Activated CD8-positive, alpha-beta T cell treated with anti-CD3 and anti-CD28 coated beads, Interleukin-2, amount 10 ng/mL, durations not matched to agents 7 days and 5 days (primary cell): ENCODE measurements around the gene IGF2BP3. TPM values are rescaled to one million over a fixed set of nuclear protein-coding genes. Genes with fewer than 3 reads are reported as not detected.

Experiments
- ATAC-seq: fragments of 150-1000 bp; cut with Tn5 transposase; one replicate; pipeline ENCODE4 v1.10.0; 2021; ENCODE audit warnings: moderate library complexity
- CTCF ChIA-PET: fragments of 350-600 bp; sonication (Branson Sonifier 250); formaldehyde crosslinking; loops from one replicate; lab custom pipeline; 2021; ENCODE audit warnings: antibody characterized with exemption; lab: Charles Lee
- POLR2A ChIA-PET: fragments of 350-600 bp; sonication (Branson Sonifier 250); formaldehyde crosslinking; loops from one replicate; lab custom pipeline; 2021; ENCODE audit warnings: antibody characterized with exemption; lab: Charles Lee
- DNase-seq: peaks from one replicate; pipeline ENCODE4 v3.0.0-alpha.2; 2020
- H3K27ac Mint-ChIP-seq: one replicate; pipeline ENCODE4 v1.8.0; 2021; ENCODE audit warnings: mild to moderate bottlenecking, mixed read lengths
- H3K27me3 Mint-ChIP-seq: one replicate; pipeline ENCODE4 v1.8.0; 2021; ENCODE audit warnings: low read depth, mixed read lengths
- H3K36me3 Mint-ChIP-seq: one replicate; pipeline ENCODE4 v1.8.0; 2021; ENCODE audit warnings: low read depth, mixed read lengths
- H3K4me1 Mint-ChIP-seq: one replicate; pipeline ENCODE4 v1.8.0; 2021; ENCODE audit warnings: low read depth, mixed read lengths
- H3K4me3 Mint-ChIP-seq: one replicate; pipeline ENCODE4 v1.8.0; 2021; ENCODE audit warnings: mild to moderate bottlenecking, mixed read lengths
- H3K9me3 Mint-ChIP-seq: one replicate; pipeline ENCODE4 v1.8.0; 2022; ENCODE audit warnings: mixed read lengths; ENCODE audit not compliant: insufficient read depth
- total RNA-seq, 2 experiments: library from RNA; stranded (reverse); gene quantifications; one replicate each; pipeline ENCODE4 v1.2.3, GENCODE V29; 2021

IGF2BP3 gene
- total RNA-seq, 2 experiments from 2014 or later: 0.52 to 0.55 TPM

DNA sequence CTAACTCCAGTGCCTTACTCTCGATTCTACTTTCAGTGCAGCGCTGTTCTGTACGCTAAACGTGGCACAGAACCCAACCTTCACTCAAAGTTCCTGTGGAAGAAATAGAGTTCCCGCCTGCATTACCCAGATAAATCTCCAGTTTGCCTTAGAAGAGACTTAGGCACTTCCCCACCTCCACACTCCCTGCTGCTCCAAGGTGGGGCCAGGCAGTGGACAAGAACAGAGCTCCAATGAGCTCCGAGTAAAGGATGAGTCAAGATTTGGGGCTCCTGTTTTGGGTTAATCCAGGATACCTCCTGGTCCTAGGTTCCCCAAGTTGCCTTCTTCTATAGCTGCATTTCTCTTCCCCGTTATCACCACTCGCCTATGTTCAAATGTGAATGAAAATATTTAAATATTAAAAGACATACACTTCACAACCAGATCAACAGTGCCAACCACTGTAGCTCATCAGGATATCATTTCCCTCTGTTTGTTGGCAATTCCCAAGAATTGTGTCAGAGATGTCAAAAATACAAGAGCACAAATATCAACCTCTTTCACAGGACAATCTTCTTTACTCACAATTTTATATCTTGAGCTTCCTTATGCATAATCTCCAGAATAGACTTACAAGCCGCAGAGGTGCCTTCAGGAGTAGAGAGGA is 123.1 kb downstream of the IGF2BP3 start:
- ATAC-seq (no peak), DNase-seq (no peak)
- H3K27me3 Mint-ChIP-seq: peaks cover 9% of the 10 kb centered on the region
- H3K4me1 Mint-ChIP-seq: peaks cover 29% of the 10 kb centered on the region
- POLR2A ChIA-PET: interaction anchor here (0.6 to 3.0 kb wide), 3 partner anchors 48 to 1683 kb away, joined by 3 to 16 read pairs (median 4); partner anchors contain the start of gene MALSU1
- peak overlapping the region; percentile 48 for H3K4me3 Mint-ChIP-seq
- CTCF ChIA-PET: interaction anchor here (0.8 to 9.5 kb wide), 8 partner anchors 11 to 193 kb away, joined by 3 to 56 read pairs (median 4); no protein-coding TSS in a partner anchor
- peaks cover 2% of the 10 kb centered on the region for H3K36me3 Mint-ChIP-seq
- H3K27ac Mint-ChIP-seq: peak overlapping the region; percentile 71
- no peaks in the 10 kb centered on the region for H3K9me3 Mint-ChIP-seq

GRCh38 chr7:23346316-23346715 is 124.0 kb downstream of the IGF2BP3 start:
- peak overlapping the region; percentile 87 for H3K27ac Mint-ChIP-seq
- DNase-seq (no peak), ATAC-seq (peak; percentile 87)
- peaks cover 7% of the 10 kb centered on the region for H3K27me3 Mint-ChIP-seq
- POLR2A ChIA-PET: interaction anchor here (1.1 to 3.0 kb wide), 2 partner anchors 47 to 178 kb away, joined by 3 to 16 read pairs; partner anchors contain the start of gene MALSU1
- CTCF ChIA-PET: interaction anchor here (0.6 to 9.5 kb wide), 11 partner anchors 12 to 795 kb away, joined by 3 to 56 read pairs (median 3); no protein-coding TSS in a partner anchor
- H3K4me1 Mint-ChIP-seq: peaks cover 29% of the 10 kb centered on the region
- peaks cover 2% of the 10 kb centered on the region for H3K36me3 Mint-ChIP-seq
- H3K9me3 Mint-ChIP-seq: no peaks in the 10 kb centered on the region
- peak overlapping the region; percentile 75 for H3K4me3 Mint-ChIP-seq

GRCh38 chr7:23345601-23346000 is 124.7 kb downstream of the IGF2BP3 start:
- Mint-ChIP-seq H3K27me3 (peaks cover 6% of the 10 kb centered on the region), H3K27ac (peak overlapping the region; percentile 87), H3K4me3 (peak overlapping the region; percentile 75), H3K36me3 (peaks cover 2% of the 10 kb centered on the region), H3K4me1 (peaks cover 29% of the 10 kb centered on the region), H3K9me3 (no peaks in the 10 kb centered on the region)
- ChIA-PET POLR2A (interaction anchor here (3.0 kb wide), 1 partner anchor 46 kb away, joined by 16 read pairs; the partner anchor contains the start of gene MALSU1), CTCF (interaction anchor here (0.6 to 9.5 kb wide), 11 partner anchors 12 to 796 kb away, joined by 3 to 56 read pairs (median 3); no protein-coding TSS in a partner anchor)
- ATAC-seq (no peak), DNase-seq (no peak)

- no peak for DNase-seq
- Mint-ChIP-seq H3K36me3 (peaks cover 2% of the 10 kb centered on the region), H3K4me3 (no peak overlapping the region), H3K27ac (no peak overlapping the region), H3K27me3 (peaks cover 7% of the 10 kb centered on the region), H3K4me1 (peaks cover 29% of the 10 kb centered on the region), H3K9me3 (no peaks in the 10 kb centered on the region)
- ATAC-seq: no peak
- POLR2A ChIA-PET: no interaction called here
- CTCF ChIA-PET: interaction anchor here (0.8 to 9.5 kb wide), 6 partner anchors 14 to 258 kb away, joined by 3 to 56 read pairs (median 4); no protein-coding TSS in a partner anchor
These were observed 126.3 kb downstream of the IGF2BP3 start for GRCh38 chr7:23343806-23344475.

DNA sequence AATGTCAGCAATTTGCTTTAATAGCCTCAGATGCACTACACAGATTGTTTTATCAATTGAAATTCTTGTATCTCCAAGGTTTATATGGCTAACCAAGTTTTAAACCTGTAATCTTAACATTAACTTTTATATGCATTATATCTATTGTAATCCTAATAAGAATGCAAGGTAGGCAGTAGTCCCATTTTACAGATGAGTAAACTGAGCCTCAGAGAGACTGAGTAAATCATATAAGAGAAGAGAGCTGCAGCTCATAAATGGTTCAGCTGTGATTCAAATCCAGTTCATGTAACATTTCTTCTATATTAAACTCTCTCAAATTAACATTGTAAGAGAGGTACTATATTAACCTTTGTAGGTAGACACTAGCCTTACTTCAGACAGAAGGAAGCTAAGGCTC is 127.2 kb downstream of the IGF2BP3 start:
- H3K36me3 Mint-ChIP-seq: peaks cover 2% of the 10 kb centered on the region
- H3K27ac Mint-ChIP-seq: no peak overlapping the region
- no peak for ATAC-seq
- no peaks in the 10 kb centered on the region for H3K9me3 Mint-ChIP-seq
- peaks cover 9% of the 10 kb centered on the region for H3K27me3 Mint-ChIP-seq
- no peak for DNase-seq
- H3K4me3 Mint-ChIP-seq: no peak overlapping the region
- POLR2A ChIA-PET: interaction anchor here (0.8 kb wide), 1 partner anchor 63 kb away, joined by 3 read pairs; no protein-coding TSS in a partner anchor
- CTCF ChIA-PET: interaction anchor here (0.8 to 9.5 kb wide), 5 partner anchors 15 to 204 kb away, joined by 3 to 56 read pairs (median 5); no protein-coding TSS in a partner anchor
- peaks cover 29% of the 10 kb centered on the region for H3K4me1 Mint-ChIP-seq

GRCh38 chr7:23341846-23342598 is 128.3 kb downstream of the IGF2BP3 start:
- Mint-ChIP-seq H3K27ac (no peak overlapping the region), H3K9me3 (no peaks in the 10 kb centered on the region), H3K4me1 (peaks cover 21% of the 10 kb centered on the region), H3K36me3 (peaks cover 2% of the 10 kb centered on the region), H3K4me3 (no peak overlapping the region), H3K27me3 (peaks cover 9% of the 10 kb centered on the region)
- no peak for DNase-seq
- CTCF ChIA-PET: no interaction called here
- no peak for ATAC-seq
- POLR2A ChIA-PET: no interaction called here

GRCh38 chr7:23338863-23339262 is 131.4 kb downstream of the IGF2BP3 start:
- H3K9me3 Mint-ChIP-seq: no peaks in the 10 kb centered on the region
- CTCF ChIA-PET: no interaction called here

DNA sequence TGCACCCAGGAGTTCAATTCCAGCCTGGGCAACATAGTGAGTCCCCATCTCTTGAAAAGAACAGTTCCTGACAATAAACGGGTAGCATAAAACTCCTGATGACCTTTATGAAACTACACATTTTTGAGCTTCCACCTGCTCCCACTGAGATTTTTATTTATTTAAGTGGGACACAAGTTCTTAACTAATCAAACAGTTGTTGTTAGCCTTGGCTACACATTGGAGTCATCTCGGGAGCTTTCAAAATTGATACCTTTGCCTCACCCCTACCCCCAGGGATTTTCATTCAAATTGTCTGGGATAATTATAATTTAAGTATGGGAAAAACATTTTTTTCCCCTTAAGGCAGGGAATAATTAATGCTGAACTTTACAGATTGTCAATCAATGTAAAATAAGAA is 131.9 kb downstream of the IGF2BP3 start:
- CTCF ChIA-PET: interaction anchor here (1.5 kb wide), 1 partner anchor 58 kb away, joined by 3 read pairs; no protein-coding TSS in a partner anchor
- Mint-ChIP-seq H3K27me3 (peaks cover 13% of the 10 kb centered on the region), H3K36me3 (no peaks in the 10 kb centered on the region), H3K4me3 (no peak overlapping the region), H3K27ac (no peak overlapping the region), H3K4me1 (no peaks in the 10 kb centered on the region), H3K9me3 (no peaks in the 10 kb centered on the region)
- POLR2A ChIA-PET: no interaction called here
- DNase-seq (no peak), ATAC-seq (no peak)

More at GRCh38 chr7:23338863-23339262, 131.4 kb downstream of the IGF2BP3 start:
- ATAC-seq (no peak), DNase-seq (no peak)
- Mint-ChIP-seq H3K27me3 (peaks cover 15% of the 10 kb centered on the region), H3K4me3 (no peak overlapping the region), H3K36me3 (no peaks in the 10 kb centered on the region), H3K4me1 (no peaks in the 10 kb centered on the region), H3K27ac (no peak overlapping the region)
- POLR2A ChIA-PET: no interaction called here

- H3K9me3 Mint-ChIP-seq: no peaks in the 10 kb centered on the region
- H3K27me3 Mint-ChIP-seq: peaks cover 13% of the 10 kb centered on the region
- no peaks in the 10 kb centered on the region for H3K4me1 Mint-ChIP-seq
- ATAC-seq (no peak), DNase-seq (no peak)
- no peaks in the 10 kb centered on the region for H3K36me3 Mint-ChIP-seq
- POLR2A ChIA-PET: no interaction called here
- H3K27ac Mint-ChIP-seq: no peak overlapping the region
- CTCF ChIA-PET: interaction anchor here (0.9 to 1.5 kb wide), 2 partner anchors 57 to 59 kb away, joined by 3 read pairs; no protein-coding TSS in a partner anchor
- H3K4me3 Mint-ChIP-seq: no peak overlapping the region
These were observed 132.9 kb downstream of the IGF2BP3 start for GRCh38 chr7:23337374-23337773.

- POLR2A ChIA-PET: no interaction called here
- H3K9me3 Mint-ChIP-seq: no peaks in the 10 kb centered on the region
- ATAC-seq (no peak), DNase-seq (no peak)
- H3K27ac Mint-ChIP-seq: no peak overlapping the region
- CTCF ChIA-PET: interaction anchor here (0.9 to 1.5 kb wide), 2 partner anchors 56 to 59 kb away, joined by 3 read pairs; no protein-coding TSS in a partner anchor
- peaks cover 13% of the 10 kb centered on the region for H3K27me3 Mint-ChIP-seq
- H3K4me1 Mint-ChIP-seq: no peaks in the 10 kb centered on the region
- no peaks in the 10 kb centered on the region for H3K36me3 Mint-ChIP-seq
- H3K4me3 Mint-ChIP-seq: no peak overlapping the region
These were observed 133.4 kb downstream of the IGF2BP3 start for GRCh38 chr7:23336799-23337283.

DNA sequence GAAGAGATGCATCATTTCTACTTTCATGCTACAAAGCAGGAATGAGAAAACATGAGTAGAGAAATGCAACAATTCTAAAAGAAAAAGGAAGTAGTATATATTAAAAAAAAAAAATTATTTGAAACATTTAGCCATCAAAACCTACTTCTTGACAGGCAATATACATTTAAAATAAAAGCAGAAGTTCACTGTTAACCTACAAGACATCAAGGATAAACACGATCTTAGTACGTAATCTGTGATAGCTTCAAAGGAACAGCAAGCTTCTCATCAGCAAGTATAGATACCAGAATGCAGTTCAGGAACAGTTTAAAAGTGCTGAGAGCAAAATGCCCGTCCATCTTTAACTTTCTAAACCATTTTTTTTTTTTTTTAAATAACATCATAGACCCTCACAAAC is 134.2 kb downstream of the IGF2BP3 start:
- DNase-seq (no peak), ATAC-seq (no peak)
- CTCF ChIA-PET: no interaction called here
- H3K9me3 Mint-ChIP-seq: no peaks in the 10 kb centered on the region
- H3K4me3 Mint-ChIP-seq: no peak overlapping the region
- peaks cover 15% of the 10 kb centered on the region for H3K27me3 Mint-ChIP-seq
- no peaks in the 10 kb centered on the region for H3K36me3 Mint-ChIP-seq
- H3K27ac Mint-ChIP-seq: no peak overlapping the region
- no peaks in the 10 kb centered on the region for H3K4me1 Mint-ChIP-seq
- POLR2A ChIA-PET: no interaction called here
